ENCODE results near the gene RGS3.
A peak's percentile ranks its signal among the peaks of the same experiment; 100 is the strongest.

RGS3 gene

GRCh38 chr9:113465599-113466140 is 2.1 kb downstream of the RGS3 start:
- Histone ChIP-seq H3K9ac (ENCODE audit: low read depth, low read length) (no peak overlapping the region), H3K4me1 (ENCODE audit: control insufficient read depth, insufficient read depth, low read length) (peaks cover 6% of the 10 kb centered on the region), H3K9me3 (ENCODE audit: control insufficient read depth, insufficient read depth, low read length) (no peaks in the 10 kb centered on the region), H3K27me3 (ENCODE audit: control insufficient read depth, insufficient read depth, low read length) (peaks cover 29% of the 10 kb centered on the region), H3K36me3 (ENCODE audit: control insufficient read depth, insufficient read depth, low read length) (no peaks in the 10 kb centered on the region), H3K4me3 (ENCODE audit: low read depth, low read length) (no peak overlapping the region), H3K27ac (ENCODE audit: low read depth, low read length) (no peak overlapping the region)

DNA sequence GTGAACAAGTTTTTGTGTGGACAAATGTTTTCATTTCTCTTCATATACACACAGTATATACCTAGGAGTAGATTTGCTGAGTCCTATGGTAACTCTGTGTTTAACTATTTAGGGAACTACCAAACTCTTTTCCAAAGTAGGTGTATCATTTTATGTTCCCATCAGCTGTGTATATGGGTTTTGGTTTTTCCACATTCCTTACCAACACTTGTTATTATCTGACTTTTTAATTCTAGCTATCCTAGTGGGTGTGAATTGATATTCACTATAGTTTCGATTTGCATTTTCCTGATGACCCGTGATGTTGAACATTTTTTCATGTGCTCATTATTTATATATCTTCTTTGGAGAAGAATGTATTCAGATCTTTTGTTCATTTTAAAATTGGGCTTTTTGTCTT is 3.7 kb downstream of the RGS3 start:
- H3K27ac ChIP-seq (ENCODE audit: low read depth, low read length) = no peak overlapping the region
- no peak overlapping the region for H3K9ac ChIP-seq (ENCODE audit: low read depth, low read length)
- peaks cover 28% of the 10 kb centered on the region for H3K27me3 ChIP-seq (ENCODE audit: control insufficient read depth, insufficient read depth, low read length)
- H3K9me3 ChIP-seq (ENCODE audit: control insufficient read depth, insufficient read depth, low read length) = no peaks in the 10 kb centered on the region
- H3K4me1 ChIP-seq (ENCODE audit: control insufficient read depth, insufficient read depth, low read length) = peaks cover 16% of the 10 kb centered on the region
- H3K36me3 ChIP-seq (ENCODE audit: control insufficient read depth, insufficient read depth, low read length) = no peaks in the 10 kb centered on the region
- no peak overlapping the region for H3K4me3 ChIP-seq (ENCODE audit: low read depth, low read length)

GRCh38 chr9:113468716-113469448 is 5.4 kb downstream of the RGS3 start:
- Histone ChIP-seq H3K4me1 (ENCODE audit: control insufficient read depth, insufficient read depth, low read length) (peaks cover 10% of the 10 kb centered on the region; the same call in 1 of the 2 replicates), H3K36me3 (ENCODE audit: control insufficient read depth, insufficient read depth, low read length) (no peaks in the 10 kb centered on the region), H3K27me3 (ENCODE audit: control insufficient read depth, insufficient read depth, low read length) (peaks cover 13% of the 10 kb centered on the region), H3K9ac (ENCODE audit: low read depth, low read length) (no peak overlapping the region), H3K9me3 (ENCODE audit: control insufficient read depth, insufficient read depth, low read length) (no peaks in the 10 kb centered on the region), H3K27ac (ENCODE audit: low read depth, low read length) (no peak overlapping the region), H3K4me3 (ENCODE audit: low read depth, low read length) (no peak overlapping the region)

- no peaks in the 10 kb centered on the region for H3K27me3 ChIP-seq (ENCODE audit: control insufficient read depth, insufficient read depth, low read length)
- no peak overlapping the region for H3K4me3 ChIP-seq (ENCODE audit: low read depth, low read length)
- H3K36me3 ChIP-seq (ENCODE audit: control insufficient read depth, insufficient read depth, low read length) = no peaks in the 10 kb centered on the region
- H3K9ac ChIP-seq (ENCODE audit: low read depth, low read length) = no peak overlapping the region
- peak overlapping the region; percentile 12 for H3K27ac ChIP-seq (ENCODE audit: low read depth, low read length)
- peaks cover 10% of the 10 kb centered on the region; the same call in 1 of the 2 replicates for H3K4me1 ChIP-seq (ENCODE audit: control insufficient read depth, insufficient read depth, low read length)
- H3K9me3 ChIP-seq (ENCODE audit: control insufficient read depth, insufficient read depth, low read length) = no peaks in the 10 kb centered on the region
Observed at GRCh38 chr9:113471143-113471542, 7.6 kb downstream of the RGS3 start.

DNA sequence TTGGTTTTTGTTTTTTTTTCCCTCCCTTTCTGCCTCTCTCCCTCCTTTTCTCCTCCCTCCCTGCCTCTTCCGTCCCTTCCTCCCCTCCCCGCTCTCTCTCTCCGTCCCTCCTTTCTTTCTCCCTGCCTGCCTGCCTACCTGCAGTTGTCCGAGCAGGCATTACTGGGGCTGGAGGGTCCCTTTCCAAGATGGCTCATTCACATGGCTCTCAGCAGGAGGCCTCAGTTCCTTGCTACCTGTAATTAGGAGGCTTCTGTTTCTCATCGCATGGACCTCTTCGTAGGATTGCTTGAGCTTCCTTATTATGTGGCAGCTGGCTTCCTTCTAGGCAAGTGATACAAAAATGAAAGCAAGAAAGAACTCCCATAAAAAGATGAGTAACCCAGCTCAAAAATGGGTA is 8.0 kb downstream of the RGS3 start:
- Histone ChIP-seq H3K27ac (ENCODE audit: low read depth, low read length) (no peak overlapping the region), H3K36me3 (ENCODE audit: control insufficient read depth, insufficient read depth, low read length) (no peaks in the 10 kb centered on the region), H3K4me3 (ENCODE audit: low read depth, low read length) (no peak overlapping the region), H3K27me3 (ENCODE audit: control insufficient read depth, insufficient read depth, low read length) (no peaks in the 10 kb centered on the region), H3K9me3 (ENCODE audit: control insufficient read depth, insufficient read depth, low read length) (no peaks in the 10 kb centered on the region), H3K4me1 (ENCODE audit: control insufficient read depth, insufficient read depth, low read length) (peaks cover 10% of the 10 kb centered on the region; the same call in 1 of the 2 replicates), H3K9ac (ENCODE audit: low read depth, low read length) (no peak overlapping the region)

DNA sequence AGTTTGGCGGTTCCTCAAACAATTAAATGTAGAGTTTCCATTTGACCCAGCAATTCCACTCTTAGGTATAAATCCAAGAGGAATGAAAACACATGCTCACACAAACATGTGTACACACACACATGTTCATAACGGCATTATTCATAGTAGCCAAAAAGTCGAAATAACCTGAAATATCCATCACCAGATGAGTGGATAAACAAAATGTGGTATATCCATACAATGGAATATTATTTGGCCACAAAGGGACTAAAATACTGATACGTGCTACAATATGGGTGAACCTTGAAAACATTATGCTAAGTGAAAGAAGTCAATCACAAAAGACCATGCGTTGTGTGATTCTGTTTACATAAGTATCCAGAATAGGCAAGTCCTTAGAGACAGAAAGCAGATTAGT is 8.7 kb downstream of the RGS3 start:
- Histone ChIP-seq H3K9me3 (ENCODE audit: control insufficient read depth, insufficient read depth, low read length) (no peaks in the 10 kb centered on the region), H3K4me3 (ENCODE audit: low read depth, low read length) (no peak overlapping the region), H3K36me3 (ENCODE audit: control insufficient read depth, insufficient read depth, low read length) (no peaks in the 10 kb centered on the region), H3K27ac (ENCODE audit: low read depth, low read length) (no peak overlapping the region), H3K4me1 (ENCODE audit: control insufficient read depth, insufficient read depth, low read length) (peaks cover 10% of the 10 kb centered on the region; the same call in 1 of the 2 replicates), H3K27me3 (ENCODE audit: control insufficient read depth, insufficient read depth, low read length) (no peaks in the 10 kb centered on the region), H3K9ac (ENCODE audit: low read depth, low read length) (no peak overlapping the region)

DNA sequence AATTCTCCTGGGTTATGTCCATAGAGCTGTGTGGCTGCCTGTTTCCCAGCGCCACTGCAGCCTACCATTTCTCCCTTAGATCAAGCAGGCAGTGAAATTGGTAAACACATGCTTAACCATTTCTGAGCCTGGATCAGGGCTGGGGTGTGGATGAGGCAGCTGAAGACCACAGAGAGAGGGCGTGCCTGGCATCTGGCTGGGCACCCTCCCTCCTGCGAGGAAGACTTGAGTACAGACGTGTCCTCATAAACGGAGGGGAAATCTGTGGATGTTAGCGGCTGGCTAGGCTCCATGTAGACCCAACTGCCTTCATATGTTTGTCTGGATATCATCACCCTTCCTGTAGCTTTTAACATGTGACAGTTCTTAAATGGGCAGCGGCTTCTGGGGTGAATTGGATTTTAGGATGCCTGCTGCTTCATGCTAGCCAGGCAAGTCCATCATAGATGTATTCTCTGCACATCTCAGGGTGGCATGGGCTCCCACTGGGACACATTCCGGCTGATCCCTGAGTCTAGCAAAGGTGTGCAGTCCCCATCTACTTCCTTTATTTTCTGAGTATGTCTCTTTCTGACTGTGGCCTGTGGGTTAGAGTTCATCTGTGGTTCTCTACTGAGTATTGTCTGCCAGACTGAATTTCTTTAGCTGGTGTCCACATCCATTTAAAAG is 11.0 kb downstream of the RGS3 start:
- H3K27ac ChIP-seq (ENCODE audit: low read depth, low read length) = no peak overlapping the region
- H3K36me3 ChIP-seq (ENCODE audit: control insufficient read depth, insufficient read depth, low read length) = no peaks in the 10 kb centered on the region
- H3K9me3 ChIP-seq (ENCODE audit: control insufficient read depth, insufficient read depth, low read length) = no peaks in the 10 kb centered on the region
- peaks cover 10% of the 10 kb centered on the region; the same call in 1 of the 2 replicates for H3K4me1 ChIP-seq (ENCODE audit: control insufficient read depth, insufficient read depth, low read length)
- H3K9ac ChIP-seq (ENCODE audit: low read depth, low read length) = no peak overlapping the region
- no peak overlapping the region for H3K4me3 ChIP-seq (ENCODE audit: low read depth, low read length)
- H3K27me3 ChIP-seq (ENCODE audit: control insufficient read depth, insufficient read depth, low read length) = no peaks in the 10 kb centered on the region

- H3K36me3 ChIP-seq (ENCODE audit: control insufficient read depth, insufficient read depth, low read length) = no peaks in the 10 kb centered on the region
- no peak overlapping the region for H3K27ac ChIP-seq (ENCODE audit: low read depth, low read length)
- H3K4me1 ChIP-seq (ENCODE audit: control insufficient read depth, insufficient read depth, low read length) = peaks cover 10% of the 10 kb centered on the region; the same call in 1 of the 2 replicates
- no peaks in the 10 kb centered on the region for H3K27me3 ChIP-seq (ENCODE audit: control insufficient read depth, insufficient read depth, low read length)
- no peak overlapping the region for H3K4me3 ChIP-seq (ENCODE audit: low read depth, low read length)
- no peaks in the 10 kb centered on the region for H3K9me3 ChIP-seq (ENCODE audit: control insufficient read depth, insufficient read depth, low read length)
- H3K9ac ChIP-seq (ENCODE audit: low read depth, low read length) = no peak overlapping the region
Observed at GRCh38 chr9:113475031-113475430, 11.5 kb downstream of the RGS3 start.

- H3K9me3 ChIP-seq (ENCODE audit: control insufficient read depth, insufficient read depth, low read length) = no peaks in the 10 kb centered on the region
- H3K4me3 ChIP-seq (ENCODE audit: low read depth, low read length) = no peak overlapping the region
- no peak overlapping the region for H3K9ac ChIP-seq (ENCODE audit: low read depth, low read length)
- no peaks in the 10 kb centered on the region for H3K36me3 ChIP-seq (ENCODE audit: control insufficient read depth, insufficient read depth, low read length)
- H3K27me3 ChIP-seq (ENCODE audit: control insufficient read depth, insufficient read depth, low read length) = no peaks in the 10 kb centered on the region
- H3K27ac ChIP-seq (ENCODE audit: low read depth, low read length) = no peak overlapping the region
- H3K4me1 ChIP-seq (ENCODE audit: control insufficient read depth, insufficient read depth, low read length) = peaks cover 9% of the 10 kb centered on the region; the same call in 1 of the 2 replicates
Observed at GRCh38 chr9:113475992-113476391, 12.5 kb downstream of the RGS3 start.

DNA sequence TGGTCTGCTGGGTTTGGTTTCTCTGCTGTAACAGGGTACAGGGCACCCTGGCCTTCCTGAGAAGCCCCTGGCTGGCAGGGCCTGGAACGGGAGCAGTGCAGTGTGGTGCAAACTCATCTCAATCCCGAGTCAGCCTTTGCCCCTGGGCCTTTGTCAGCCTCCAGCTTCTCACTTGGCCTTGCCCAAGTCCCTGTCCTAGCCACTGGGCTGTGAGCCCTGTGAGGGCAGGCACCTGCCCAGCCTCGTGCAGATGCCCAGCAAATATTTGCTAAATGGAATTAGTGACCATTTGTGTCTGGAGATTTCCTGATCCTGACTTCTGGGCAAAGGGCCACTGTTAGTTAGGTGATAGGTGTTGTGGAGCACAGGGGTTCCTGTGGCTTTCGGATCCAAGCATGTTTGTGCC is 13.0 kb downstream of the RGS3 start:
- peaks cover 4% of the 10 kb centered on the region; the same call in 1 of the 2 replicates for H3K4me1 ChIP-seq (ENCODE audit: control insufficient read depth, insufficient read depth, low read length)
- no peak overlapping the region for H3K27ac ChIP-seq (ENCODE audit: low read depth, low read length)
- H3K36me3 ChIP-seq (ENCODE audit: control insufficient read depth, insufficient read depth, low read length) = no peaks in the 10 kb centered on the region
- no peak overlapping the region for H3K4me3 ChIP-seq (ENCODE audit: low read depth, low read length)
- no peak overlapping the region for H3K9ac ChIP-seq (ENCODE audit: low read depth, low read length)
- no peaks in the 10 kb centered on the region for H3K27me3 ChIP-seq (ENCODE audit: control insufficient read depth, insufficient read depth, low read length)
- no peaks in the 10 kb centered on the region for H3K9me3 ChIP-seq (ENCODE audit: control insufficient read depth, insufficient read depth, low read length)

GRCh38 chr9:113477058-113477457 is 13.5 kb downstream of the RGS3 start:
- Histone ChIP-seq H3K4me1 (ENCODE audit: control insufficient read depth, insufficient read depth, low read length) (no peaks in the 10 kb centered on the region), H3K36me3 (ENCODE audit: control insufficient read depth, insufficient read depth, low read length) (no peaks in the 10 kb centered on the region), H3K27me3 (ENCODE audit: control insufficient read depth, insufficient read depth, low read length) (no peaks in the 10 kb centered on the region), H3K9ac (ENCODE audit: low read depth, low read length) (no peak overlapping the region), H3K4me3 (ENCODE audit: low read depth, low read length) (no peak overlapping the region), H3K27ac (ENCODE audit: low read depth, low read length) (no peak overlapping the region), H3K9me3 (ENCODE audit: control insufficient read depth, insufficient read depth, low read length) (no peaks in the 10 kb centered on the region)
